ENCODE measurements around the gene TRAPPC3.

Gene TRAPPC3

DNA sequence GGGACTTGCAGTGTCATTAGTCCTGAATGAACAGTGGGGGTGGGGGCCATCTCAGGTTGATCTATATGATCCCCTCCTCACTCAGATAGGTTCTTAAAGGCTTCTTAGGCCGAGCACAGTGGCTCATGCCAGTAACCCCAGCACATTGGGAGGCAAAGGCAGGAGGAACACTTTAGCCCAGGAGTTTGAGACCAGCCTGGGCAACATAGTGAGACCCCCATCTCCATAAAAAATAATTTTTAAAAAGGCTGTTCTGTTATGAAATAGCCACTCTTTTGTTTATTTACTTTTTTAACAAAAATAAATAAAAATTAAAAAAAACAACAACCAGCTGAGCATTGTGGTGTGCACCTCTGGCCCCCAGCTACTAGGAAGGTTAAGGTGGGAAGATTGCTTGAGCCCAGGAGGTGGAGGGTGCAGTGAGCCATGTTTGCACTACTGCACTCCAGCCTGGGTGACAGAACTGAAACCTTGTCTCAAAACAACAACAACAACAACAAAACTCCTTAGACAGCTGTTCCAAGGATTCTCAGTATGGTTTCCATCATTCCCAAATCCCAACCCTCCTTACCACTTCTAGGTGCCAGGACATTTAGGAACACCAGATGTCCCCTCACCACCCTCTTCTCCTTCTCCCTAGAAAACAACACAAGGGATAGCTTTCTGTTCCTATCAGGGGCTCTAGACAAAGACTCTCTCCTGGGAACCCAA lies 2.0 kb upstream of the TRAPPC3 start:
- no peak for DNase-seq

DNA sequence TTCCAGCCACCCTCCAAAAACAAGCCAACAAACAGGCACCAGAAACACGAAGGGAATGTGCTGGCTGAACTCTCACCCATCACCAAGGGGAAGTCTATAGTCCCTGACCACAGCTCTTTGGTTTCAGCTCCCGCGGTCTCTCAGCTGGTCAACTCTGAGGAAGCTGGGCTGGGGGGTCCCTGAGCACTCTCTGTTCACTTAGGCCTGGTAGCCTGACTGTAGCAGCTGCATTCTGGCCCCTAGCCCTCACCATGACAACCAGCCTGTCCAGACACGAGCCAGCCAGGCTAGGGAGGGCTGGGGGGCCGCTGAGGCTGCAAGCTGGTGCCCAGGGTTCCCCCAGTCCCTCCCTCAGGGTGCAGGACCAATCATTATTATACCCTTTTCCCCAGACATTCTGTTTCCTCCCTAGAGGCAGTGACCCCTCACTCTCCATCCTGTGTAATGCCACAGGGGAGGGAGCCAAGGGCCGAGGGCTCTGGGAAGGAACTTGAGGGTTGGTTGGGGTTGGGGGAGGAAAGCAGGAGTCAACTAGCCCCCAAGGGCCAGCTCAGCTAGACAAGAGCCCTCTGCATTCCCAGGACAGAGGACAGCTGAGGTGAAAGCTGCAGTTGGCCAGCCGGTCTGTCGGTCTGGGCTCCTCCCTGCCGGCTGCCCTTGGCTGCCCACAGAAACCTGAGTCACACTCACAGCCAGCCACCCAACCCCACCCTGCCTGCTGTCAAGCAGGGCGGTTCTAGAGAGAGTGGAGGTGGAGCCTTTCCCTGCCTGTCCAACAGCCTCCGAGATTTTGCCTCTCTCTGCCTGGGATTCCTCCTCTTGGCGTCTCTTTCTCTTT lies 1.2 kb upstream of the TRAPPC3 start:
- DNase-seq: peak; percentile 62 to 73

DNA sequence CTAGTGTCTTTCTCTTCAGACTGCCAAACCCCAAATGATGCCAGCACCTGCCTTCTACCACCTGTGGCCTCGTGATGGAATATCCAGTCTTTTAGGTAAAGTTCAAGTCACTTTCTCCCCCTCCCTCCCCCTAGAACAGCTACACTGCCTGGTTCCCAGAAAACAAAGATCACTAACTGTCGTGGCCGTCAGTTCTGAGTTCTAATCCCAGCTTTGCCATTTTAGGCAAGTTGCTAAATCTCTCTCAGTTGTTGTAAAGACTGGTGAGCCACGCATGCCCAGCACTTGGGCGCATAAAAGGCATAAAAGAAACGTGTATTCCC lies 648 bp upstream of the TRAPPC3 start:
- no peak for DNase-seq

DNA sequence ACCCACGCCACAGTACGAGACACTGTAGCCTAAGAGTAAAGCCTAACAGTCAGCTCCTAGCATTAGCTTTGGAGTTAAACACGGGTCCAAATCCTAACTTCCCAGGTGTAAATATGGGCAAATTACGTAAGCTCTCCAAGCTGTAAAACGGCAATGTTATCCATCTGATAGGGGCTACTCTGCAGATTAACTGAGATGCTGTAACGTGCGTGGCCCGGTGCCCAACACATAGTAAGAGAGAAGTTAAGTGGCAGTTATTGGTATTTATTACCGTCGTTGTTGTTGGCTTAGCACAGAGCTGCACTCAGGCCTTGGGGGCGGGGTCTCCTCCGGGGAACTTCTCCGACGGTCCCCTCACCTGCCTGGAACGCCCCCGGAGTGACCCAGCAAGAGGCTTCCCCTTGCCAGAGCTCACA lies 457 bp downstream of the TRAPPC3 start:
- DNase-seq: peak in 1 of 2 donors; percentile 63

DNA sequence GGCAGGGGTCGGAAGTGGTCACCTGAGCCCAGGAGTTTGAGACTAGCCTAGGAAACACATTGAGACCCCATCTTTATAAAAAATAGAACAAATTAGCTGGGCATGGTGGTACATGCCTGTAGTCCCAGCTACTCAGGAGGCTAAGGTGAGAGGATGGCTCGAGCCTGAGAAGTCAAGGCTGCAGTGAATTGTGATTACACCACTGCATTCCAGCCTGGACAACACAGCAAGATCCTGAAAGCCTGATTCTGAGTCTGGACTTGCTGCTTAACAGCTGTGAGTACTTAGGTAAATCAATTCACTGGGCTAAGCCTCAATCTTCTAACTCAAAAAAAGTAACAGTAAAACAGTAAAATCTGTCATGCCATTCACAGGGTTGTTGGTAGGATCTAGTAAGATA lies 4.9 kb downstream of the TRAPPC3 start:
- DNase-seq: no peak

DNA sequence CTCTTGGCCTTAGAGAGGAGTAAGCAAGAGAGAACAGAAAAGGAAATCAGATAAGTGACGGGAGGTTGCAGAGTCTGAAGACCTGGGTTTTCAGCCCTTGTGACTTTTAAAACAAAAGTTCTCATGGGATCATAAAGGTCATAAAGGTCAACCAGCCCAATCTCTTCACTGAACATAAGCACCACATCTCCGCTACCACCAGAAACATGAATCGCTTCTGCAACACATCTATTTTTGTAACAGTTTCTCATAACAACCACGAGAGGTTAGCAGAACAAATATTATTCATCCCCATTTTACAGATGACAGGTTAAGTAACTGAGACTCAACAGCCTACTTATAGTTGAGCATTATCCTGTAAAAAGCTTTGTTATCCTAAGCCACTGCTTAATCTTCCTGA lies 5.9 kb downstream of the TRAPPC3 start:
- DNase-seq: no peak

DNA sequence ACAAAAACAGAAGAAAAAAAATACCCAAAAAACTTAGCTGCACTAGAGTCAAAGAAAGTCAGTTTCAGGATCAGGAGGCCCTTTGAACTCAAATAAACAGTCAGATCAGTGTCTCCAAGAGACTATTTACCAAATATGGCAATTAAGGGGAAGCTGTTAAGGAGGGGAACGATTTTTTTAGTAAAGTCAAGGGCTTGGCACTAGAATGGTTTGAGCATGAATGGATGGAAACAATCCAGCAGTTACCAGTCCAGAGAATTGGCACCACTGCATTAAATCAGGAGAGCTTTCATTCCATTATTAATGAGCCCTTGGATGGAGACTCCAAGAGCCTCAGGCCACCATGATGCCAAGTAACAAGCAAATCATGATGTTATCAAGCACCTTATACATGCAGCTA lies 7.2 kb downstream of the TRAPPC3 start:
- DNase-seq: no peak

DNA sequence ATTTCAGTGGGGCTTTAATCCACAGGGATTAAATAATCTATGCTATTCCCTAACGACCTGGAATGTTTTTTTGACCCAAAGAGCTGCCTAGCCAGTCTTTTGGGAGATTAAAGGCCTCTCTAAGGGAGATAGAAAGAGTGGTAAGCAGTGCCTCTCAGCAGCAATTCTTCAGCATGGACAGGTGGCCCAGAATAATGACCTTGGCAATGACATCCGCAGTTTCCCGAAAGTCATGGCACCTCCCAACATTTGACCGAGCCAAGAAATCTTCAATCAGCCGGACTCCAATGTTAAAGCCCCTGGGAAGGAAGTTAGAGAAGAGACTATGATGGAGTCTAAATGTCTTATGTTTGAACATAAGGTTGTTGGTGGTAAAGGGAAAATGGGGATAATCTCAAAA lies 9.8 kb downstream of the TRAPPC3 start:
- no peak for DNase-seq

DNA sequence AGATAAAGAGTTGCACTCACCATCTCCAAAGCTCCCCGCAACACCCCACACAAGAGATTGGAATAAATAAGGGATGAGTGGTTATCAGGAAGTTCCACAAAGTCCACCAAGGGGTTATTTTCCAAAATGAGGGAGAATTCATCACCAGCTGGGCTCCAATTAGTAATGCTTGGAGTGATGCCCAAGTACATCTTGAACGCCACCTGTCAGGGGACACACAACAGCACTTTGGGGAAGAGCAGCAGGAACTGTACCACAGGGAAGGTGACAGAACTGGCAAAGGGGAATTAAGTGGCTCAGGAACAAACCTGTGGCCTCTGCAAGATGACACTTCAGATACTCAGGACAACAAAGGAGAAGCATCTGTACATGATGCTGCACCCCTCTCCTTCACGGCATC lies 11.5 kb downstream of the TRAPPC3 start:
- no peak for DNase-seq

DNA sequence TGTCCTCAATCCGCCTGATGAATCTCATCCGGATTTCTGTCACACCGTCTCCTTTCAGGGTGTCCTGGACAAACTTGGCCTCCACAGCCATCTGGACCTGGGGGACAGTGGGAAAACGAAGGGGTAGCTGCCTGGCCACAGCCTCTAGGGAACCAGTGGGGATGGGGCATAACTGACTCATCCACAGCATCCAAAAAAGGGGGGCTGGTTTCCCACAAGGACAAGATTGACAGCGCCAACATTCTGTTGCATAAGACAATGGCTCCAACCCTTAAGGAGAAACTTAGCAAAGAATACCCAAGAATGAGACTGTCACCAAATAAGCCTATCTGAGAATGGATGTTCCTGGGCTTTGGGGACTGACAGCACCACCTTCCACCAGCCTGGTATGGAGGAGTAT lies 12.1 kb downstream of the TRAPPC3 start:
- DNase-seq: no peak

DNA sequence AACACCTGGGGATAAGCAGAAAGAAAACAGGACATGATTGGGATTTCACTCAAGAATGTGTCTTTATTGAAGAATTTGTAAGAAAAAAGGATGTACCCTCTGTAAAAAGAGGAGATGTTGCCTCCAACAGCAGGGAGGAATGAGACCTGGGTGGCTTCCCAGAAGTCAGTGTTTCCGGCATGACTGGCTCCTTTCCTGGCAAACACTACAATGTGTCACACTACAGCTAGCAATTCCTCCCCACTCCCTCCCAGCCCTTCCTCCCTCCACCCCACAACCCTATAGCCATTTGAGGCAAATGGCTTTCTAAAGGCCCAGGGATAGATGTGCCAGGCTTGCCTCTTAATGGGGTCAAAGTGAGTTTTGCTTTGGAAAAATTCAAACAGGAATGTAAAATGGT lies 12.8 kb downstream of the TRAPPC3 start:
- no peak for DNase-seq

DNA sequence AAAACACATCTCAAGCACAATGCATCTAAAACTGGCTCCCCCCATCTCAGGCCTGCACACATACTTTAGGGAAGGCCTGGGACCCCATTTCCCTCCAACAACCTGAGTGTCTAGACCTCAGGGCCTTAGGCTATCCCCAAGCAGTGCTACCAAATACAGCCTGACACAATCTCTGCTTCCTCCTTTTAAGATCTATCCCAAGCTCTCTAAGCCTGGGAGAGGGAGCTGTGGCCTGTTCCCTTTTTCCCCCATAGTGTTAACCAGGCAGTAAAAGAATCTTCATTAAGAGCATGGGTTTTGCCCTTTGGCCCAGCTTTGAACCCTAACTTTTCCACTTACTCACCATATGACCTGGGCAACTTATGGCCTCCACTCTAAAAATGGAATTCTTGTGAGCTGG lies 13.5 kb downstream of the TRAPPC3 start:
- no peak for DNase-seq

DNA sequence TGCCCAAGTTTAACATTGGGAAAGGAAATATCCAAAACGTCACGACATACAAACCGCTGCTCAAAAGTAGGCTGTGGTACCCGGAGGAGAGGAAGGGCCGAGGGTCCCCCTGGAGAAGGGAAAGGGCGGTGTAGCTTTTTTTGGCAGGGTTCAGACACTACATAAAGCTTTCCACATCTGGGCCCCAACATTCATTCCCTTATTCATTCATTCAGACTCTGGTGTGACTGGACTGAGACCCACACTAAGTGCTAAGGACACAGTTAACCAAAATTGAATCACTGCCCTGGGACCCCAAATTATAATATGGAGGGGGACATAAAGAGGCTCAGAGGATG lies 14.0 kb downstream of the TRAPPC3 start:
- DNase-seq: no peak

DNA sequence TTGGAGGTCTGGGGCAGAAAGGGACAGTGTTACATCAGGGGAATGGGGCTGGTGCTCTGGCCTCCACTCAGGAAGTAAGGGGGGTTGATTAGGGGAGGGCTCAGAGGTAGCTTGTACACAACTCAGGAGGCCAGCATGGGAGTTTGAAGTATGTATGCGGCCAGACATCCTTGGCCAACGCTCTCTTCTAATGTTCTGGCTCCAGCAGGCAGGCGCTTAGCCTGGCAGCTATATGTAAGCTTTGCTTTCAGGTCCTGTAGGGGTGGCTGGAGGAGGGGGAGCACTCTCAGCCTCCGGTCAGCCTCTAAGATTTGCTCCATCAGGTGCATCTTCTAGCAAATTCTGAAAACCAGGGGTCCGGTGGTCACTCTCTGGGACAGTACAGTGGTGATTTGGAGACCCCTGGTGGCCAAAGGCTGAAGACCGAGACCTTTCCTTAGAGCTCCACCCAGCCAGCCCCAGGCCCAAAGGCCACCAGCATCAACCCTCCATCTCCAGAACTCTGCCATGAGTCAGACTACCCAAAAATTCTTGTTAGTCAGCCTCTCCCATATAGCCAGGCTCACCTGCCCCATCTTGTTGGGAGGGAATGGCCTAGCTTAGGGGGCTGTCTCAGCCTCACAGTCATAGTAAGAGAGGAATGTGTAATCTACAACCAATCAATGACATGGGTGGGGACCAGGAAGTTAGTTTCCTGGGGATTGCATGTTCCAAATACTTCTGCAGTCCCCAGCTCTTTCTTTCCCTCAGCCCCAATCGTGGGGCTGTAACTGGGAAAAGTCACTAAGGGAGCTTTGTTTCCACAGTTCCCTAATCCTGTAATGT lies 14.6 kb downstream of the TRAPPC3 start:
- no peak for DNase-seq

DNA sequence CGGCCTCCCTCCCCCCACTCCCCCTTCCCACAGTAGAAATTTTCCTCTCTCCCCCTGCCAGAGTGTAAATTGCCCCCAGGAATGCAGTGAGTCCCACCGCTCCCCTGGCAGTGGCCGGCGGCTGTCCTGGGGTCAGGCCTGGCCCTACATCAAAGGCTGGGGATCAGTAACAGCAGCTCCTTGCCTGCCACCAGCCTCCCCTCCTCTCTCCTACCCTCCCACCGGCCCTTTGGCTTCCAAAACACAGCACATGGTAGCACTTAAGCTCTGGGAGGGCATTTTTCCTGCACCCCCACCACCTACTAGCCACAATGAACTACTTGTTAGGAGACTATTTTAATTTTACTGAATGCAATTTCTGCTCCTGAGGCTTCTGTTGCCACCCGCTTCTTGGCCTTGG lies 15.3 kb downstream of the TRAPPC3 start:
- no peak for DNase-seq

DNA sequence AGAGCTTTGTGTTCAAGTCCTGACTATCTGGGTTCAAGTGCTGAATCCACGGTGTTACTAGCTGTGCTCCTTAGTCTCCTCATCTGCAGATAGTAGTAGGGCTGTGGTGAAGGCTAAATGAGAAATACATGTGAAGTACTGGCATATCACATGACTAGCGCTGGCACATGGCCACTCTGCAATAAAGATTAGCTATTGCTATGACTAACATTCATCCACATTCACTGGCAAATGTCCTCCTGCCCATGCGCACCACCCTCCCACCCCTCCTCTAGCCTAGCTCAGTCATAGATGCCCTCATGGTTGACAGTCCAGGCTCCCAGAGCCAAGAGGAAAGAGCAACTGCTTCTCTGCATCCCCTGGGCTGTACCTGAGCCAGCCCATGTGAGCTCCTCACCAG lies 15.8 kb downstream of the TRAPPC3 start:
- no peak for DNase-seq

DNA sequence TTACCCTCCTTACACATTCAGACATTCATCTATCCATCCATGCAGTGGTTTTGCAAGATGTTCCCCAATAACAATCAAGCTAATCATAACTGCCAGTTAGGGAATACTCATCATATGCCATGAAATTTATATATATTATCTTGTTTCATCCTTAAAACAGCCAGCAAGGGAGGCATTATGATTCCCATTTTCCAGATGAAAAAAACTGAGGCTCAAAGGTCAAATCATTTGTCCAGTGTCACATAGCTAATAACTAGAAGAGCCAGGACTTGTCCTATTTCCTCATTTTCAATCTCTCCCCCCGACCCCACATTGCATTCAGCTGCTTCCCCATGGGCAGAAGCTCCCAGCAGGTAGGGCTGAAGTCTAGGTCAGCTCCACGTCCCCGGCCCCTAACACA lies 17.3 kb downstream of the TRAPPC3 start:
- no peak for DNase-seq

DNA sequence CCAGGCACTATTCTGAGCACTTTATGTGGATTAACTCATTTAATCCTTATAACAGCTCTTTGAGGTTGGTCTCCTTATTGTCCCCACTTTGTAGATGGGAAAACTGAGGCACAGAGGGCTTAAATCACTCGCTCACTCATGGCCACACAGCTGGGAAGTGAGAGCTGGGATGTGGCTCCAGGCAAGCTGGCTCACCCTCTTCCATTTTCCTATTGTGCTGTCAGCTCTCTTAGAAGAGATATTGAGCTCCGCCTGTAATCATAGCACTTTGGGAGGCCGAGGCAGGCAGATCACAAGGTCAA lies 20.4 kb downstream of the TRAPPC3 start:
- DNase-seq: no peak

DNA sequence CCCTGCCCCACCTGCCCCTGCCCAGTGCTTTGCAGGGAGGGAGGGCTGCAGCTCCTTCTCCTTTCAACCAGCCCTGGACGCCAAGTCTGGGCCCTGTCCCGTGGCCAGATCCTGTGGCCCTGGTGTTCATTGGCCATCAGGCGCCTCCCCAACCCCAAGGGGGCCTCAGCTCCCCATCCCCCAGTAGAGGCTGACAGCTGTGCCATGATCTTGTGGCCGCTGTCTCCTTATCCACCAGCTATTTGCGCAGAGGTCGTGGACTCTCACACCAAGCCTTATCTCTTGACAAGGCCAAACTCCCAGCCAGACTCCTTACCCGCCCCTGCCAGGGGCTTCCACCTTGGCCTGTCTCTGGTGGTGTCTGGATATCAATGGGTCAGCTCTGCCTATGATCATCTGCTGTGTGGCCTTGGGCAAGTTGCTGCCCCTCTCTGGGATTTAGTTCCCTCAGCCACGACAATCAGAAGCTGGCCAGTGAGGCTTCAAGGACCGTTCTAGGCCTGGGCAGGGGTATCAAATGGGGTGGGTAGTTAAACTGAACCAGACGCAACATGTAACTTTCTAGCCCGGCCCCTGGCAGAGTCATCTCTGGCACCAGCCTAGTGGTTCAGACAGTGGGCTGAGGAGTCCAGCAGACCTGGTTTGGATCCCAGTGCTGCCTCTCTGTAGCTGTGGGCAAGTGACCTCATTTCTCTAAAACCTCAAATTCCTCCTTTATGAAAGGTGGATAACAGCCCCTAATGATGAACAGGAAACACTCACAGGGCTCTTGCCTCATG lies 21.0 kb downstream of the TRAPPC3 start:
- no peak for DNase-seq

DNA sequence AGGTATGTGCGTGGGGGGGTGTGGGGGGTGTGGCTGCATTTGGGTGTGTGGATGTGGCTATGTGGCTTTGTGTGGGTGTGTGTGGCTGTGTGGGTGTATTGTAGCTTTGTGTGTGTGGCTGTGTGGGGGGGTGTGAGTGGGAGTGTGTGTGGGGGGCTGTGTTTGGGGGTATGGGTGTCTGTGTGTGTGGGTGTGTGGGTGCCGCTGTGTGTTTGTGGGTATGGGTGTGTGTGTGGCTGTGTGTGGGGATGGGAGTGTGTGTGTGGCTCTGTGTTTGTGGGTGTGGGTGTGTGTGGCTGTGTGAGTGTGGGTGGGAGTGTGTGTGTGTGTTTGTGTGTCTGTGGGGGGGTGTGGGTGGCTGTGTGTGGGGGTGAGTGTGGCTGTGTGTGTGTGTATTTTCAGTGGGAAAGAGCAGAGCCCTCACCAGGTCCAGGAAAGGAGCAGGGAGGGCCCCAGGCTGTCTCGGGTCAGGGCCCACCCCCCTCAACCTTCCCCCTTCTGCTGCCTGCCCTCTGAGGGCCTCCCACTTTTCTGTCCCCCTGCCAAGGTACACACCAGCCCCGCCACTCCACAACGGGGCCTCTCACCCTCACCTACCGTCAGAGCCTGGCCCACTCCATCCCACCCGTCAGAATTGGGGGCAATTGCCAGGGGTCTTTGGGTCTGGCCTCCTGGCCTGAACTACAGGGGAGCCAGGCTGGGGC lies 22.3 kb downstream of the TRAPPC3 start:
- DNase-seq: peak; percentile 25 to 44

DNA sequence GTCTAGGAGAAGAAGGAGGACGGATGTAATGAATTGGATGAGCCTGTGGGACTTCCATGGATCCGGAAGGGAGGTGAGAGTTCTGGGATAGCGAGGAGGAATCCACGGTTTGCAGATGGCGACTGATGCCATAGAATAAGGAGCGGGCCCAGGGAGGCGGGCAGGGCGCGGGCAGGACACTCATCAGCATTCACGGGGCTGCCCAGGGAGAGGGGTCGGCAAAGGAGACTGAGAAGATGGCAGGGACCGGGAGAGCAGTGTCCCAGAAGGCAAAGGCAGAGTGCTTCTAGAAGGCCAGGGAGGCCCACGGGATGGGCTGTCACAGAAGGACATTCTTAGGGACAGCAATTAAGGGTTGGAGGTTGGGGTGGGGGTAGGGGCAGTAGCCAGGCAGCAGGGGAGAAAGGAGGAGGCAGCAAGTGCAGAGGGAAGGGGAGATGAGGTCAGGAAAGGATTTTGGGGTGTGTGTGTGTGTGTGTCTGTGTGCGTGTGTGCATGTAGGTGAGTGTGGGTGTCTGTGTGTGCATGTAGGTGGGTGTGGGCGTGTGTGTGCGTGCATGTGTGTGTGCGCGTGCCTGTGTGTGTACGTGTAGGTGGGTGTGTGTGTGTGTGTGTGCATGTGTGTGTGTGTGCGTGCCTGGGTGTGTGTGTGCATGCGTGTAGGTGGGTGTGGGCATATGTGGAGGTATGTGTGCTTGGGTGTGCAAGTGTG lies 23.1 kb downstream of the TRAPPC3 start:
- DNase-seq: no peak
